Inferior parietal cortex (tissue), 1 donor: ENCODE data around the gene TIMM13.
A peak's percentile ranks its signal among the peaks of the same experiment; 100 is the strongest.
"Not testable (repeated sequence)": the region's sequence is repeated elsewhere in the genome, so short reads cannot be mapped to it uniquely, and the experiment has no call there.

ENCODE experiments used
- DNase-seq: peaks from one replicate; pipeline ENCODE4 v3.0.0-alpha.2; 2016; ENCODE audit errors: extremely low spot score

The TIMM13 gene

GRCh38 chr19:2427429-2428320 lies at the start of gene TIMM13:
TSS of gene TIMM13 (minus strand) at chr19:2427586. CDS start at chr19:2427533, 53 bp downstream.
- peak; percentile 99 for DNase-seq

DNA sequence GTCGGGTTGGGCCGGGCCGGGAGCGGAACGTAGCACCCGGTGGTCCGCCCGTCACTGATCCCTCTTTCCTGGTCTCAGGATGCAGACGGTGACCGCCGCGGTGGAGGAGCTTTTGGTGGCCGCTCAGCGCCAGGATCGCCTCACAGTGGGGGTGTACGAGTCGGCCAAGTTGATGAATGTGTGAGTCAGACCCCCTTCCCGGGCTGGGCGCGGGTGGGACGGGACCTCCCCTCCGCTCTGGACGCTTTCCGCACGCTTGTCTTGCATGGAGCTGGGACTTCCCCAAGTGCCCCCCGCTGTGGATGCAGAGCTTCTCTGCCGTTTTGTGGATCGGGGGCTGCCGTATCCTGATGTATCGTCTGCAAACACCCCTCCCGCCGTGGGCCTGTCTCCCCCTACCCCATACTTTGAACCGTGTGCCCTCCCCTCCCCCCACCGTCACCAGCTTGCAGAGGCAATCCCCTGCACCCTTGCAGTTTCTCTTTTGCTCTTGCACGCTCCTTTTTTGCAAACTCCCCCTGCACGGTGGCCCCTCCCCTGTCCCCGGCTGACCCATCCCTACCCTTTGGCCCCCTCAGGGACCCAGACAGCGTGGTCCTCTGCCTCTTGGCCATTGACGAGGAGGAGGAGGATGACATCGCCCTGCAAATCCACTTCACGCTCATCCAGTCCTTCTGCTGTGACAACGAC lies 49.2 kb upstream of the TIMM13 start:
- no peak for DNase-seq

DNA sequence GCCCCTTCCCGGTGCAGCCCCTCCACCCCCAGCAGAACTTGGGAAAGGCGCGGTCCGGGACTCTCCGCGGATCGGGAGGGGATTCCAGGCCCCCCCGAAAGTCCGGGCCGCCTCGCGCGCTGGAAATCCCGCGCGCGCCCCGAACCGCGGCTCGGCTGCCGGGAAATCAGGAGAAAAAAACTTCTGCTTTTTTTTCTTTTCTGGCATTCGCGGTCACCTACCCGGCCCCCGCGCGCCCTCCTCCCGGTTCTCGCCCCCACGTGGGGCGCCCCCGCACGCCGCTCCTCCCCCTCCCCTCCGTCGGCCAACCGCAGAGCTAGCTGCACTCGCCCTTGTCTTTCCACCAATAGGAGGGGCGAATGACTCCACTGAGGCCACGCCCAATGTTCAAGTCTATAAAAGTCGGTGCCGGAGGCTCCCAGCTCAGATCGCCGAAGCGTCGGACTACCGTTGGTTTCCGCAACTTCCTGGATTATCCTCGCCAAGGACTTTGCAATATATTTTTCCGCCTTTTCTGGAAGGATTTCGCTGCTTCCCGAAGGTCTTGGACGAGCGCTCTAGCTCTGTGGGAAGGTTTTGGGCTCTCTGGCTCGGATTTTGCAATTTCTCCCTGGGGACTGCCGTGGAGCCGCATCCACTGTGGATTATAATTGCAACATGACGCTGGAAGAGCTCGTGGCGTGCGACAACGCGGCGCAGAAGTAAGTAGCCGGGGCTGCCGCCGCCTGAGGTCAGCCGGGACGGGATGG lies 48.5 kb upstream of the TIMM13 start, which contains the start of gene GADD45B:
Gene GADD45B (plus strand): TSS at position 426 of the 749 bp plus-strand sequence. CDS start 232 bp downstream, at position 658.
- DNase-seq: peak; percentile 99

- no peak for DNase-seq
Measured at GRCh38 chr19:2475018-2475701, 47.8 kb upstream of the TIMM13 start.

GRCh38 chr19:2474232-2475017 lies 47.0 kb upstream of the TIMM13 start:
- peak; percentile 84 for DNase-seq

DNA sequence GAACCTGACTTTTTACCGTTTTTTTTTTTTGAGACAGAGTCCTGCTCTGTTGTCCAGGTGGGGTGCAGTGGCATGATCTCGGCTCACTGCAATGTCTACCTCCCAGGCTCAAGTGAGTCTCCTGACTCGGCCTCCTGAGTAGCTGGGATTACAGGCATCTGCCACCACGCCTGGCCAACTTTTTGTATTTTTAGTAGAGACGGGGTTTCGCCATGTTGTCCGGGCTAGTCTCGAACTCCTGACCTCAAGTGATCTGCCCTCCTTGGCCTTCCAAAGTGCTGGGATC lies 42.5 kb upstream of the TIMM13 start:
- DNase-seq: not testable (repeated sequence)

DNA sequence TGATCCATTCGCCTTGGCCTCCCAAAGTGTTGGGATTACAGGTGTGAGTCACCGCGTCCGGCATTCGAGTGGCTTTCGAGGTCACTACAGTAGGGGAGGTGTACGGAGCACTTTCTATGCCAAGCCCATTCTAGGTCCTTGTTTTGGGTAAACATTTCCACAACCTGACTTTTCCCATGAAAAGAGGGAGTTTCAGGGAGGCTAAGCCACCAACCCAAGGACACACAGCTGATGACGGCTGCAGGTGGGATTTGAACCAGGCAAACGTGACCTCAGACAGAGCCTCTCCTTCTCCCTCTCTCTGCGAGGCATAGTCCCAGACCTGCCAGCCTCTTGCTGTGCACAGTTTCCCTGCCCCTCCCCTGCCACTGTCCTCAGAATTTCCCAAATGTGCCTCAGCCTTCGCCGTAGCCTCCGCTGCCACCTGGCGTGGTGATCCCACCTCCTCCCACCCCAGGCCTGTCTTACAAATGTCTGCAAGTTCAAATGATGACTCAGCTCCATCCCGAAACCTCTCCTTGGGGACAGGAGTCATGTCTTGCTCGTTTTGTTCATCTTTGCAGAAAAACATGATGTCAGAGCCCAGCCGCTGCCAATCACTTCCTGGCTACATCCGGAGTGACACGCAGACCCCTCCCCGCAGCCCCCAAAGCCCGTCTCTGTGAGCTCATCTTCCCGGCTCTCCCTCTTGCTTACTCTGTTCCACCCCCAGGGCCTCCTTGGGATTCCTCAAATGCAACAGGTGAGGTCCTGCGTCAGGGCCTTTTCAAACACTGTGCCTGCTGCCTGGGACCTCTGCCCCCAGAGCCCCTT lies 41.9 kb upstream of the TIMM13 start:
- no peak for DNase-seq

- DNase-seq: no peak
Measured at GRCh38 chr19:2468596-2468995, 41.2 kb upstream of the TIMM13 start.

DNA sequence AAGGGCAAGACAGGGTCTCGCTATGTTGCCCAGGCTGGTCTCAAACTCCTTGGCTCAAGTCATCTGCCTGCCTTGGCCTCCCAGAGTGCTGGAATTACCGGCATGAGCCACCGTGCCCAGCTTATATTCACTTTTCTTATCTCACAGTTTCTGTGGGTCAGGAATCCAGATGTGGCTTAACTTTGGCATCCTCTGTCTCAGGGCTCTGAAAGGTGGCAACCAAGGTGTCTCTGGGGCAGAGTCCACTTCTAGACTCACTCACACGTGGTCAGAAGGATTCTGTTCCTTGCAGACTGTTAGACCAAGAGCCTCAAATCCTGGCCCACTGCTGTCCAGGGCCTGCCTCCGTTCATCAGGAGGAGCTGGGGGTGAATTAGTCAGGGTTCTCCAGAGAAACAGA lies 37.0 kb upstream of the TIMM13 start:
- DNase-seq: no peak

GRCh38 chr19:2463694-2464093 lies 36.3 kb upstream of the TIMM13 start:
- DNase-seq: not testable (repeated sequence)

DNA sequence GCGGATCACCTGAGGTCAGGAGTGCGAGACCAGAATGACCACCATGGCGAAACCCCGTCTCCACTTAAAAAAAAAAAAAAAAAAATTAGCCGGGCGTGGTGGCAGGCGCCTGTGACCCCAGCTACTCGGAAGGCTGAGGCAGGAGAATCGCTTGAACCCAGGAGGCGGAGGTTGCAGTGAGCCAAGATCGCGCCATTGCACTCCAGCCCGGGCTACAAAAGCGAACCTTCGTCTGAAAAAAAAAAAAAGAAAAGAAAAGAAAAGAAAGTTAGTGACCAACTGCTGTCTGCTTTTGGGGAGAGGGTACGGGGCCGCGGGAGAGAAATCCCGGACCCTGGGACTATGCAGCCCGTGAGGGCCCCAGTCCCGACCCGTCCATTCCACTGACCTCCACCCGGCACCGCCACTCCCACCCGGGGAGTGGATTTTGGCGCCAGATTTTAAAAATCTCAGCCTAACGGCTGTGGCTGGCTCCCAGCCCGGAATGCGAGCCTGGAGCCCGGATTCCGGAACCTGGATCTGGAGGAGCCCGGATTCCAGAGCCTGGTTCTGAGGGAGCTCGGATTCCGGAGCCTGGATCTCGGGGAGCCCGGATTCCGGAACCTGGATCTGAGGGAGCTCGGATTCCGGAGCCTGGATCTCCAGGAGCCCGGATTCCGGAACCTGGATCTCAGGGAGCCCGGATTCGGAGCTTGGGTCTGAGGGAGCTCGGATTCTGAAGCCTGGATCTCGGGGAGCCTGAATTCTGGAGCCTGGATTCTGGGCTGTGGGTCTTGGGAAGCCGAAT lies 35.4 kb upstream of the TIMM13 start:
- peak; percentile 80 for DNase-seq

GRCh38 chr19:2461751-2462634 lies 34.6 kb upstream of the TIMM13 start:
- DNase-seq: peak; percentile 41

- DNase-seq: no peak
Measured at GRCh38 chr19:2460245-2460644, 32.9 kb upstream of the TIMM13 start.

- DNase-seq: not testable (repeated sequence)
Measured at GRCh38 chr19:2458776-2459175, 31.4 kb upstream of the TIMM13 start.

- DNase-seq: no peak
Measured at GRCh38 chr19:2458054-2458453, 30.7 kb upstream of the TIMM13 start.

DNA sequence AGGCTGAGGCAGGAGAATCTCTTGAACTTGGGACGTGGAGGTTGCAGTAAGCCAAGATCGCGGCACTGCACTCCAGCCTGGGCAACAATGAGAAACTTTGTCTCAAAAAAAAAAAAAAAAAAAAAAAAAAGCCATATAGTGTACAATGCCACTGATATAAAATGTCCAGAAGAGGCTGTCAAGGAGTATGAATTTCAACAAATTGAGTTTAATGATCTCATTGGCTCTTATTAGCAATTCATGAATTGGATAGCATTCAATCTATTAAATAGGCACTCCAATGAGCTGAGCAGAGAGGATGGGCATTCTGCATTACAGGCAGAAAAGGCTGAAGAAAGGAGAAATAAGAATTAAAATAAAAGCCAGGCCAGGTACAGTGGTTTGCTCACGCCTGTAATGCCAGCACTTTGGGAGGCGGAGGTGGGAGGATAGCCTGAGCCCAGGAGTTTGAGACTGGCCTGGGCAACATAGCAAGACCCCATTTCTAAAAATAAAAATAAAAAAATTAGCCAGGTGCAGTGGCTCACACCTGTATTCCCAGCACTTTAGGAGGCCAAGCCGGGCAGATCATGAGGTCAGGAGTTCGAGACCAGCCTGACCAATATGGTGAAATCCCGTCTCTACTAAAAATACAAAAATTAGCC lies 30.1 kb upstream of the TIMM13 start:
- no peak for DNase-seq

GRCh38 chr19:2455851-2456570 lies 28.6 kb upstream of the TIMM13 start:
- no peak for DNase-seq
